Measurements from ENCODE around the gene FAP.
A peak's percentile ranks its signal among the peaks of the same experiment; 100 is the strongest.

The FAP gene

DNA sequence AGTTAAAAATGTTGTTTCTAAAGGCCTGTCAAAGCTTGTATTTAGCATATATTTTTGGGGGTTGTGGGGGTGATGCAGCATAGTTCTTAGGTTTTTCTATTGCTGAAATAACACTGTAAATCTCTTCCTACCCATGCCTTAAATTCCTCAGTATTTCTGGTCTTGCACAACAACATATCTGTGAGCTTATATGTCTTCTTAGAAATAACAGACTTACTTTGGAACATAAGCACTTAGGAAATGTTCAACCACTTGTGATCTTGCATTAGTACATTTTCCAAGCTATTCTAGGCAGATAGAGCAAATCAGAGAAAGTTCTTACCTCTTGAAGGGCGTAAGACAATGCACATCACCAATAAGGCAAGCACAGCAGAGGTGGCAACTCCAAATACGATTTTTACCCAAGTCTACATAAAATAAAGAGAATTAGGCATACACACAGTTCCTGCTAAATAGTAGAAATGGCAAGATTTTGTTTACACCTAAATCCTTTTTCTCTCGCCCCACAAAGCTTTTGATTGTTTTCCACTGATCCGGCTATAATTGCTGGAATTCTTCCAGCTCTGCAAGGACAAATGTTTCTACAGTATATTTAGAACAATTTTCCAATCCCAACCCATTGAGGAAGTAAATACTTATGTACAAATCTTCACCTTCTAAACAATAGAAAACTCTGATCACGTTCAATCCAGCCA, 512 bp downstream of the FAP start:
- DNase-seq = no peak

DNA sequence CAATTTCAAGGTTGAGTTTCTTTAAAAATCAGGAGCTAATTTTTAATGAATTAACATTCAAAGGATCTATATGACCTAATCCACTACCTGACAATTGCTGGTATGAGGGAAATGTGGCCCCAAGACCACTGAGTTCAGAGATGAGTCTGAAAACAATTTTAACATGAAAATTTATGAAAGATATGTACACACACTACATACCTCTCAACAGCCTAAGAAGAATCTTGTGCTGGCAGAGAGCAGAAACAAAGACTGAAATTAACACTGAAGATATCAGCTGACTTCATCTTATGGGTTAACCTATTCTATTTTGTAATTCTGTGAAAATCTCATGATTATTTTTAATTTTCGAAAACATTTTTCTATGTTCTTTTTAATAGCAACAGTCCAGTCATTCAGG, 1.7 kb downstream of the FAP start:
- DNase-seq = no peak

DNA sequence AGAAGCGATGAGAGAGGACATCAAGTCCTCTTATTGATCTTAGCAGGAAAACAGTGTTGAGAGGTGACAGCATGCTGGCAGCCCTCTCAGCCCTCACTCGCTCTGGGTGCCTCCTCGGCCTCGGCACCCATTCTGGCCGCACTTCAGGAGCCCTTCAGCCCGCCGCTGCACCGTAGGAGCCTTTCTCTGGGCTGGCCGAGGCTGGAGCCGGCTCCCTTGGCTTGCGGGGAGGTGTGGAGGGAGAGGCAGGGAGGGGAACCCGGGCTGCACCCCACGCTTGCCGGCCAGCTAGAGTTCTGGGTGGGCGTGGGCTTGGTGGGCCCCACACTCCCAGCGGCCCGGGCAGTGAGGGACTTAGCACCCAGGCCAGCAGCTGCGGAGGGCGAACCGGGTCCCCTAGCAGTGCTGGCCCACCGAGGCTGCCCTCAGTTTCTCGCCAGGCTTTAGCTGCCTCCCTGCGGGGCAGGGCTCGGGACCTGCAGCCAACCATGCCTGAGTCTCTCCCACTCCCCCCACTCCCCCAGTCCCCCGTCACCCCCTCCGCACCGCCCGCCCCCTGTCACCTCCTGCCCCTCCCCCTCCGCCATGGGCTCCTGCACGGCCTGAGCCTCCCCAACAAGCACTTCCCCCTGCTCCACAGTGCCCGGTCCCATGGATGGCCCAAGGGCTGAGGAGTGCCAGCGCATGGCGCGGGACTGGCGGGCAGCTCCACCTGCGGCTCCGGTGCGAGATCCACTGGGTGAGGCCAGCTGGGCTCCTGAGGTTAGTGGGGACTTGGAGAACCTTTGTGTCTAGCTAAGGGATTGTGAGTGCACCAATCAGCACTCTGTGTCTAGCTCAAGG, 8.4 kb downstream of the FAP start:
- no peak for DNase-seq

DNA sequence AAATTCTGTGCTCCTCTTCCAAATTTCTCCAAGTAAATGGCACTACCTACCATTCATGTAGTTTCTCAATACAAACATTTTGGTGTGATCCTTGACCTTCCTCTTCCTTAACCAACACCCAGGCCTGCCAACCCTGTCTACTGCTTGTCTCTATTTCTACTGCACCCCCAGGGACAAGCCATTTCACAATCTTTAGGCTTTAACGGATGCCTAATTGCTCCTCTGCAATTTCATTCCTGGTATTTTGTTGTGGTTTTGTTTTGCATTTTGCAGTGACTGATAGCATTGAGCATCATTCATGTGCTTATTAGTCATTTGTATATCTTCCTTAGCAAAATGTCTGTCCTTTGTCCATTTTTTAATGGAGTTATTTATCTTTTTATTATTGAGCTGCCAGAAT, 10.0 kb downstream of the FAP start:
- no peak for DNase-seq

DNA sequence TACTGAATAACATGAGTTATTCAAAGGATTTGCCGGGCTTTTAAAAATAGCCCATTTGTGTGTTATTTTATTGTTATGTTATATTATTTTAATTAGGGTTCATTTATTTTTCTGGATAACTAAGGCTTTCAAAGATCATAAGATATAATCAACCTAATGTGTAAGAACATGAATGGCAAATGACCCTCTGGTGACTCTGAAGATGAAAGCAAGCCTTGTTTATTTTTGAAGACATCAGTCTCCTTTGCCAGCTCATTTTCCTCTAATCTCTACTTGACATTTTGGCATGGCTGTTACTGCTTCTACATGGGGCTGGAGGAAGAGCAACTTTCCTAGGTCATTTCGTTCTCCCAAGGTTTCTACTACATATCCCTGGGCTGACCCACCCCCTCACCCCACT, 10.6 kb downstream of the FAP start:
- no peak for DNase-seq

DNA sequence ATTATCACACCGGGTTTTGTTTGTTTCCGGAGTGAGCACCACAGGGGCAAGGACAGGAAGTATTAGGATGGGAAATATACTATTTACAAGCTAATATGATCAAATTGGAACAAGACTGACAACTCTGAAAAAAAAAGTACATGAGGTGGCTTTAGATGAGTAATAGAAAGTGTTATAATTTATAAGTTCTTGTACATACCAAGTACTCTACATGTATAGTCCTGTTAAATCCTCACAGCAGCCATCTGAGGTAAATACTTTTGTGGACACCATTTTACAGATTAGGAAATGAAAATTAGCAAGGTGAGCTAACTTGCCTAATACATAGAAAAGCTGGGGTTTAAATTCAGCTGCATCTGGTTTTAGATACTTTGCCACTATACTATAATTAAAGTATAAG, 11.2 kb downstream of the FAP start:
- no peak for DNase-seq

DNA sequence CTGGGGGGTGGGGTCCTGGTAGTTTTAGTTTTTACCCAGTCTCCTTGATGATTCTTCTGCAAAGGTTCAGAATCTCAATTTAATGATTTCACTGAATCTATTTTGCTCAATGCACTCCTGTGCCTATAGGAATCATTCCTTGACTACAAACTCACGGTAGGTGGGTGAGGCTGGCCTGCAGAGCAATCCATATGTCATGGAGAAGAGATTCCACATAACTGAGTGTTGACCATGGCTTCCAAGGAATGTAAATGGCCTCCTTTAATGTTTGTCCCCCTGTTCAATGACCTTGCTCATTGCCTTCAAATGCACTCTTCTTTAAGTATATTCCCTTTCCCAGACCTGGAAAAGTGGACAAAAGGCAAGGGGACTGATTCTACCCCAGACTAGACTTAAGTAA, 12.5 kb downstream of the FAP start:
- DNase-seq = no peak

DNA sequence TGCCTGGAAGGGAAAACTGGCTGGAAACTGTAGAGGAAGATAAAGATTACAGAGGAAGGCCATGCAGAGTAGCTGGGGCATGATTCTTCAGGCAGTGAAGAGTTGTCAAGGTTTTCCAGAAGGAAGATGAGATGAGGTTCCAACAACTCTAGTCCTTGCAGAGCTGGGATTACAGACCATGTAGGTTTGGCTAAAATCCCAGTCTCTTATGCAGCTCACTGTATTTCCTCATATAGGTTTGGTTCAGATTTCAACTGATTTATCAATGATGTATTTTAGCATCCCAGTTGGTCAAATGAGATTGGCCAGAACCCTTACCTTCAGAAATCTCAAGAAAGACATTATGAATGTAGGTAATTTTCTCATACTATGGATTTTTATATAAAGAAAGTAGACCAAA, 16.4 kb downstream of the FAP start:
- no peak for DNase-seq

DNA sequence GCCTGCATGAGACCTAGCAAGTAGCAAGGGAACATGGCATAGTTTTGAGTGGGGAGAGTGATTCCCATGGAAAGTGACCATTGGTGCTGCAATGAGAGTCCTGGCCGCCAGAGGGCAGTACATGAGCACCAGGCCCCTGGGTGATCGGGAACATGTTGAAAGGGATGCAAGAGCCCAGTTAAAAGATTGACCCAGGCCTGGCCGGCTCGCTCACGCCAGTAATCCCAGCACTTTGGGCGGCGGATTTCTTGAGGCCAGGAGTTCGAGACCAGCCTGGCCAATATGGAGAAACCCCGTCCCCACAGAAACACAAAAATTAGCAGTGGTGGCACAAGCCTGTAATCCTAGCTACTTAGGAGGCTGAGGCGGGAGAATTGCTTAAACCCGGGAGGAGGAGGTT, 22.2 kb downstream of the FAP start:
- peak; percentile 69 for DNase-seq

DNA sequence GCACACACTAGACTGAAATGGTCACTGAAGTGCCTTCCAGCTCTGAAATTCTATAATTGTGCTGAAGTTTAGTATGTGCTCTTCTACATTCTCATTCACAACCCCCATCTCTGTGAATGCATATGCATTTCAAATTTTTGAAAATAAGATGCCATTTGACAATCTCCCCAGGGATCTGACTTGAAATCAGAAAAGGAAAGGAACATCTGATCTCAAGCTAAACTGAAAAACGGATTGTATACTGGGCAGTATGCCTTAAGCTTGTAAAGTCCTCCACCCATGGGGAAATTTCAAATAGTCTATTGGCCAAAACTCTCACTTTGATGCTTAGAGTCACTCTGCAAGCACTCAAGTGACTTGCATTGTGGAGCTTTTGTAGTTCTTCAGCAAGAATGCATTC, 22.9 kb downstream of the FAP start:
- no peak for DNase-seq

DNA sequence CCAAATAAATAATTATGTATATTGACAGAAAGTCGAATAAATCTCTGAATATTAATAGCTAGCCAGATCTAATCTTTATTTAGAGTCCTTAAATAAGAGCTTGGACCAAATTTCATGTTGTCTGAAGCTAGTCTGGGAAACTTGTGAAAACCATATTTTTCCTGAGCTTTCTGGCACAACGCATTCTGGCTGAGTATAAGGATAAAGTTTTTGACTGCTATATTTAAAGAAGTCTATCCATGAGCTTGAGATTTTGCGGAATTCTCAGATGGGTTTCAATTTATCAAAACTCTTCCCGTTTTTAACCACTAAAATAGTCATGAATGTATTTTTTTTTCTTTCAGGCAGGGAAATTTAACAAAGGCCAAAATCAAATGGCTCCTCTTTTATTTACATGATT, 23.8 kb downstream of the FAP start:
- DNase-seq = no peak

DNA sequence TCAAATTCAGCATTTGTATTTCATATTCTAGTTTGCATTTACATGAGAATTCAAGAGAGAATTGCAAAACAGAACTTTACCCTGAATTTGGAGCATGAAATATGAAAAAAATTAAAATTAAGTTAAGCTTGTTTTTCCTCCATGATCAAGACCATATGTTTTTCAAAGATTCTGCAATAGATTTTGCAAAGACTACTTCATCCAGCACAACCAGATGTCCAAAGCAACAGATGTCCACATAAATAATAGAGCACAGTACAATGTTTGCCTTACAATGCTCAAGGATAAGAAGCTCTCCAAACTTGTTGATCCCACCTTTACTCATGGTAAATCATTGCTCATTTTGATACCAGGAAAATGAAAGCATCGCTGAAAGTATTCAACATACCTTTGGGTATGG, 25.6 kb downstream of the FAP start:
- no peak for DNase-seq

DNA sequence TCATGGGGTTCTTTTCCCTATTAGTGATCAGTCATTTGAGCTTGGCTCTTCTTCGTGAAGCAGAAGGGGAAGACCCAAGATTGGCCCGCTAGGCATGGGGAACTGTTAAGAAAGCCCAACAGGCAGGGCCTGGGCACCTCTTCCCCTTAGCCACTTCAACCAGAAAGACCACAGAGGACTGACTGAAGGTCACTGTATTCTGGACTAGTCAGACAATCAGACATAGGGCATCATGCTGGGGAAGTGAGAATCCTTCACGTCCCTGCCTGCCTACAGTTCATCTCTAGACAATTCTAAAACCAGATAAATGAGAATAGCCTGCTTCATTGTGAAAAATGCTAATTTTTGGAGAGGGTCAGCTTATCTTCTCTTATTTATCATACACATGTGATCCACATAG, 28.1 kb downstream of the FAP start:
- DNase-seq = no peak

DNA sequence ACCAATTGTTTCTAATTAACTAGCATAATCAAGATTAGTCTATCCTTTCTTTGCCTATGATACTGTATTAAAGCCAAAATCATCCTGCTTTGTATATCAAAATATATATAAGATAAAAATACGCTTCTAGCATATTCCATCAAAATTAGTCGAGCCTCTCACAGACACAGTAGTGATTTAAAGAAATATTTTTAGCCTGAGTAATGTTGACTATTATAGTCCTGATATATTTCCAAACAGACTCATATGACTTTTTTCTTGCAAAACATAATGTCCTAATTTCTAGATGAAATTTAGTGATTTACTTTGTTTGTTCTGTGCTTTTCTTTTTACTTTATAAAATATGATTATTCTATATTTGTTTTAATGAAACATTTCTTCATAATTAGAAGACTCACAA, 30.9 kb downstream of the FAP start:
- DNase-seq = no peak

DNA sequence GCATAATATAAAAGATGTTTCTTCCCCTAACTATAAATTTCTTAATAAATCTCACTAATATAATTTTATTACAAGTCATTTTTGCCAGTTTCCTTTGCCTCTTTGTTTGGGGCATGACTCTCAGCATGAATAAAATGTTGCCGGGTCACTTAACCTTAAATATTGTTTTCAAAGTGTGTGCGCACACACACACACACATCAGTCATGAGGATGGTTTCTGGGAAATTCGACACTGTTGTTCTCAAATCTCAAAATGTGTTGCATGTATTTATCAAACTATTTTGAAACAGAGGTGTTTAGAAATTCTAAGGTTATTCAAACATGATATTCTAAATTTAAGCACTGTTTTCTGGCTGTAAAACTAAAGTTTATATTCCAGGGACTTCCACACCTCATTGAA, 31.5 kb downstream of the FAP start:
- DNase-seq = no peak

DNA sequence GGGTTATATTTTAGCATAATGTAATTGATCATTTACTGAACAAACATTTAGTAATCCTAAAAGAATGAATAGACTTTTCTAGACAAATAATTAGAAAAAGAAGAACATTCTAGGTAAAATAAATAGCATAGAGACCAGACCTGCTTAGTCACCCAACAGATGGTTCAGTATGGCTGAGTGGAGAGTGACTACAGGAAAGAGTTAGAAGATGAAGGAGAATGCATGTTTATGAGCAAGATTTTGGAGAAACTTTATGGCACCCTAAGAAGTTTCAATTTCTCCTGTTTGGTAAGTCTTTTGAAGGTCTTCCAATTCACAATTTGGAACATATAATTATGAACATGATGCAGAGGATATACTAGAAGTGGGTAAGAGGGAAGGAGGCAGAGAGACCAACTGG, 32.9 kb downstream of the FAP start:
- DNase-seq = no peak

DNA sequence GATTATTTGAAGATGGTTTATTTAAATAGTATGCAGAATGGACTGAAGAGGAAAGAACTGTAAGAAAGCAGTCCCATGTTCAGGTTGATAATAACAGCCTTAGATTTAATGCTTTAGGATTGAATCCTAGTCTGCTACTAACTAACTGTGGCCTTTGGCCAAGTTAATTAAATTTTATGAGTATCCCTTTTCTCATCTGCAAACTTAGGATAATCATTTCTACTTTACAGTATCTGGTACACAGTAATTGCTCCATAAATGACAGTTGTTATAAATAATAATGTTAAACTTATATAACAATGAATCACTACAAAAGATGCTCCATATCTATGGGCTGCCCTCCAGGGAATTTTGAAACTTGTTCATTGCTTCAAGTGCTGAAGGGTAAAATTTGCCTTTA, 41.0 kb downstream of the FAP start:
- no peak for DNase-seq

DNA sequence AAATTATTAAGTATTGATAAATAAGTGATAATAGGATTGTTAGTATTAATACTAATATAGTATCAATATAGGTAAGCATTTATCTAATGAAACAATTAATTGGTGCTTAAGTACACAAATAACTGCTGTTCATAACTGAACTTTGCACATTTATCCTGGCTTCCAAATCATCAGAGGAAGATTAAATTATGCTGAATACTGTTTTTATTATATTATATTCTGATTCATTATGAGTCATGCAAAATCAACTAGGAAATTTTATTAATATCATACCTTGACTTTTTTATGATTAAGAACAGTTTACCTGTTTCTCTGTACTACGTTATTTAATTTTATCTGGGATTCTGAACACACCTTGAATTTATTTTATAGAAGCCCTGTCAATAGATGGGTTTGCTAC, 42.6 kb downstream of the FAP start:
- DNase-seq = no peak

DNA sequence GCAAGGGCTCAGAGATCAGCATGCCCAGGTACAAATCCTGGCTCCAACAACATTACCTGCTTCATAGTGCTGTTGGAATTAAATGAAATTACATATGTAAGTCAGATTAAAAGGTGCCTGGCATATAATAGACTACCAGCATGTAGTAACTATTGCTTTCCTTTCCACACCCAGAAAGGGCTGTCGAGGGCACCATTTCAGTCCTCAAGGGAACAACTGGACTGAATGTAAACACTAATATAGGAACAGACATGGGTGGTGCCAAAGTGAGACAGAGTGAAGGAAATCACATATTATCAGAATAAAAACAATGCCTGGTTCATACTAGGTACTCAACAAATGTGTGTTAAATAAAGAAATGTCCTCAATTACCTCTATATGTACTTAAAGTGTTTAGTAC, 43.3 kb downstream of the FAP start:
- DNase-seq = no peak

DNA sequence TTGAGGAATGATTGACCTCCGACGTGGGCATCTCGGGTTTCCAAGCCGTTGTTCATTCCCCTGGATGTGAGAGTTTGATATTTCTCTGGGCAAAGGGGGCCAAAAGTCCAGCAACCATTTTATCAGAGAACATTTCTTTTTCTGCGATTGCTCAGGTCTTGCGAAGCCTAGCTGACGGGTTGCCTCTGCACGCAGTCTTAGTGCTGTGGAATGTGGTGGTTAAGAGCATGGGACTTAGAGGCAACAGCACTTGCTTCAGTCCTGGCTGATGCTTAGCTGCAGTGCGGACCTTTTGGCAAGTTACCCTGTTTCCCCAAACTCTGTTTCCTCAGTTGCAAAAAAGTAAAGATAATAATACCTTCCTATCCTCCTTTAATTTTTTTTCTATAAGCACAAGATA, 45.0 kb downstream of the FAP start:
- DNase-seq = no peak

DNA sequence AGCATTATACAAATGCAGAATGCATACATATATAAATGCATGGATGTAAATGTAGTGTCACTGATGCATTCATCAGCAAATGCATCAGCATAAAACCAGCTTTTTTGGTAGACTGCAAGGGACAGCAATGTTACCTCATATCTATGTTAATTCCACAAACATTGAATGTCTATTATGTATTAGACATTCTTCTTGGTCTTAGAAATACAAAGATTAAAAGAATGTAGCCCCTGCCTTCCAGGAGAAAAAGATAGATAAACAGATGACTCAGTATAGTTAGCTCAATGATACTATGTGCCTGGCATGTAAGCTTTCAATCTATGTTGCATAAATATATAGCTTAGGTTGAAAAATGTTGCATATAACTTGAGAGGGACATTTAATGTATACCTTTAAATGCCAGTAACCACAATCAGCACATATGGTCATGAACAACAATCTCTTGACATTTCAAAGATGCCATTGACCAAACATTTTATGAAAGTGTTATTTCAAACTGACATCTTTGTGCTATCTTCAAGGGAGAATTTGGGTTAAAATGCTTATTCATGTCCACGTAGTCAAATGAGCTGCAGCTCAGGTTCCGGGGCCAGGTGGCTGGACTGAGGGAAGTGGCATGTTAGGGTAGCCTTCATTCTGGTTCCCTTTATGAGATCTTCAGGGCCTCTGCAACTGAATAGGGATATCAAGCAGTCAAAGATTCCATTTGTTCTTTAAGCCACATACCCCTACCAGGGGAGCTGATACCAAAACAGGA, 46.0 kb downstream of the FAP start:
- DNase-seq = no peak

DNA sequence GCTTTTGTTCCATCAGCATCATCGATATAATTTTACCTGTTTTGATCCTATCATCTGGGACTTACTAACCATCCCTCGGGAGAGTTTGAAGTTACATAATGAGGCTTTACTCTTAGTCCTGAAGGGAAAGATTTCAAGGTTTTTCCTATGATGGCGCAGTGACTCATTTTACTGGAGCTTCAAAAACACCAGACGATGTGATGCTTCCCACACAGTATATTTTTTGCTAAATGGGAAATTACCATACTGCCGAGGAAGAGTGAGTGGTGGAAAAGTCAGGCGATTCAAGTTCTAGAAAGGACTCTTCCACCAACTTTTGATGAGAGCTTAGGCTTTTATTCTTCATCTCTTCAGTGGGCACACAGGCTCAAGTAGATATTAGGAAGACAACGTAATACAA, 46.6 kb downstream of the FAP start:
- no peak for DNase-seq

DNA sequence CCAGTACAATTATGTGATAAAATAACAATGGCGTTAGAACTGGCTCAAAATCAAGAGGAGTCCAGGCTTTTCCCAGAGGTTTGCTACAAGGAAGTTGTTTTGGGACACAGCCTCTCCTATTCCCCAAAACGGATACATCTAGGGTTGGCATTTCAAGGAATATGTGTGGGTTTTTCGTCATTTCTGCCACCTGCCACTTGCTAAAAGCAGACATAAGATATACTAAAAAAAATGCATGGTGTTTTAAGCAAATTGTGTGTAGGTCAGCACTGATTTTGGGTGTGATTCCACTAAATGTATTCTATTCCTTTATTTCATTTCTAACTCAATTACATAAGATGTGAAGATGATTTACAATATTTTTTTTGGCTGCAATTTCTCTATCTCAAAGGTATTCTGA, 54.8 kb downstream of the FAP start:
- no peak for DNase-seq

Data from NCI-H82 (cell line).